GM12873 (cell line): ENCODE results near the gene SHE.

Experiments used
- TF ChIP-seq, protein P1 (sequence below): IDR thresholded peaks from 2 replicates; pipeline ENCODE4 v1.5.1; 2012; ENCODE audit warnings: low read depth, mild to moderate bottlenecking, moderate library complexity, low read length, control low read depth; ENCODE audit not compliant: insufficient read depth; ENCODE audit errors: missing control alignments

SHE gene

DNA sequence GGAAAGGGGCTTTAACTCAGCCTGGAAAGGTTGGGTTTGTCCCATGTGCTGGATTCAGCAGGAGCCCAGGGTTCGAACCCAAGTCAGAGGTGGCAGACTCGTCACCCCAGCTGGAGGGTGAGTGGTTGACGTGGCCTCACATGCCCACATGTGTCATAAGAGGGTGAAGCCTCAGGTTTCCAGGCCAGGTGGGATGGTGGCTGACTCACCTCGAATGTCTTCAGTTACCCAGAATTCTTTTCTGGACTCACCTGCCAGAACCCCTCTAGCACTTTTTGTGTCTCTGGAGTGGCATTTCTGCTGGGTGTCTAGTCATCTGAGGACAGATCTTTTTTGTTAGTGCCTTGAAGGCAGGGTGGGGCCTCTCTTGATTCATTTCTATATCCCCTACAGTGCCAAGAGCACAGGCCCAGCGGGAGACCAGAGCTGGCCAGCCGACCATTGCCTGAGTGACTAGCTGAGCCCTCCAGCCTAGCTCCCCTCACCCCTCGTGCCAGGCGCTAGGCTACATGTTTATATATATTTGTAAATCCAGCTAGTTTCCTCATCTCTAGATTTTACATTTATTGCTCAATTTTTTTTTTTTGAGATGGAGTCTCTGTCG, 68.9 kb downstream of the SHE start:
- TF ChIP-seq, protein P1, sequence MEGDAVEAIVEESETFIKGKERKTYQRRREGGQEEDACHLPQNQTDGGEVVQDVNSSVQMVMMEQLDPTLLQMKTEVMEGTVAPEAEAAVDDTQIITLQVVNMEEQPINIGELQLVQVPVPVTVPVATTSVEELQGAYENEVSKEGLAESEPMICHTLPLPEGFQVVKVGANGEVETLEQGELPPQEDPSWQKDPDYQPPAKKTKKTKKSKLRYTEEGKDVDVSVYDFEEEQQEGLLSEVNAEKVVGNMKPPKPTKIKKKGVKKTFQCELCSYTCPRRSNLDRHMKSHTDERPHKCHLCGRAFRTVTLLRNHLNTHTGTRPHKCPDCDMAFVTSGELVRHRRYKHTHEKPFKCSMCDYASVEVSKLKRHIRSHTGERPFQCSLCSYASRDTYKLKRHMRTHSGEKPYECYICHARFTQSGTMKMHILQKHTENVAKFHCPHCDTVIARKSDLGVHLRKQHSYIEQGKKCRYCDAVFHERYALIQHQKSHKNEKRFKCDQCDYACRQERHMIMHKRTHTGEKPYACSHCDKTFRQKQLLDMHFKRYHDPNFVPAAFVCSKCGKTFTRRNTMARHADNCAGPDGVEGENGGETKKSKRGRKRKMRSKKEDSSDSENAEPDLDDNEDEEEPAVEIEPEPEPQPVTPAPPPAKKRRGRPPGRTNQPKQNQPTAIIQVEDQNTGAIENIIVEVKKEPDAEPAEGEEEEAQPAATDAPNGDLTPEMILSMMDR: no peak

DNA sequence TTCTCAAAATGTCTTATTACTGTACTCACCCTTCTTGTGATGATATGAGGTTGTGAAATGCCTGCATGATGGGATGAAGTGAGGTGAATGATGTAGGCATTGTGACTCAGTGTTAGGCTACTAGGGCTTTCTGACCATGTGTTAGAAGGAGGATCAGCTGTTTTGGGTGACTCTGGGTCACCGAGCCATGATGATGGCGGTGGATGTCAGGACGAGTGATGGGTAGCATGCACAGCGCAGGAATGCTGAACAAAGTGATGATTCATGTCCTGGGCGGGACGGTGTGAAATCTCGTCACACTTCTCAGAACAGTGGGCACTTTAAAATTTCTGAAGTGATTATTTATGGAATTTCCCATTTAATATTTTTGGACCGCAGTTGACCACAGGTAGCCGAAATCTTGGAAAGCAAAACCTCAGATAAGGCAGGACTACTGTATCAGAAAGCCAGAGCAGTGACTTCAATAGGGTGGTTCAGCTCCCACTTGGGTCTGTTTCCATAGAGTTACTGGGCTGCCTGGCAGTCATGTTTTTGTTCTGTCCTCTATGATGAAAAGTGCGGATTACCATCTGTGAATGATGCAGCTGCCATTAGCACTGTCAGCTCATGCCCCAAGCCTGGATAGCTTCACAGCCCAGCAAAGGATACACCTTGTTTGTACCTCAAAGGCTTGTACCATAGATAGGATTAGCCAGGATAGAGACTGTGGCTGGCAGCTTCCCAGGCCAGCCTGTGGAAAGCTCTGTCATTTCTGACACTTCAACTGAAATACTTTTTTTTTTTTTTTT, 70.4 kb downstream of the SHE start:
- TF ChIP-seq, protein P1: no peak

DNA sequence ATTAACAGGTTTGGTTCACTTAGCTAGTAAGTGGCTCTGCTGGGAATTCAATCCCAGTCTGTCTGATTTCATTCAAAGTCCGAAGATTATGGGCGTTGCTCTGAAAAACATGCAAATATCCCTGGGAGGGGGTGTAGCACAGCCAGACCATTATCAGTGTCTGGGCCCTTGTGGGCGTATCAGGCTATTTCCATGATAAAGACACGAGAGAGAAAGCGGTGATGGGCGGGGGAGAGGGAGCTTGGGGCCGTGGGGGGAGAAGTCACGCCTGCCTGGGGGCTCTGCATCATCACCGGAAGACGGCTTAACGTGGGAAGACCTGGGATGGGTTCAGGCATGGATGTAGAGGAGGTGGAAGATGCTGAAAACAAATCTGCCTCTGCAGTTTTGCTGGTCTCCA, 71.3 kb downstream of the SHE start:
- TF ChIP-seq, protein P1: no peak

DNA sequence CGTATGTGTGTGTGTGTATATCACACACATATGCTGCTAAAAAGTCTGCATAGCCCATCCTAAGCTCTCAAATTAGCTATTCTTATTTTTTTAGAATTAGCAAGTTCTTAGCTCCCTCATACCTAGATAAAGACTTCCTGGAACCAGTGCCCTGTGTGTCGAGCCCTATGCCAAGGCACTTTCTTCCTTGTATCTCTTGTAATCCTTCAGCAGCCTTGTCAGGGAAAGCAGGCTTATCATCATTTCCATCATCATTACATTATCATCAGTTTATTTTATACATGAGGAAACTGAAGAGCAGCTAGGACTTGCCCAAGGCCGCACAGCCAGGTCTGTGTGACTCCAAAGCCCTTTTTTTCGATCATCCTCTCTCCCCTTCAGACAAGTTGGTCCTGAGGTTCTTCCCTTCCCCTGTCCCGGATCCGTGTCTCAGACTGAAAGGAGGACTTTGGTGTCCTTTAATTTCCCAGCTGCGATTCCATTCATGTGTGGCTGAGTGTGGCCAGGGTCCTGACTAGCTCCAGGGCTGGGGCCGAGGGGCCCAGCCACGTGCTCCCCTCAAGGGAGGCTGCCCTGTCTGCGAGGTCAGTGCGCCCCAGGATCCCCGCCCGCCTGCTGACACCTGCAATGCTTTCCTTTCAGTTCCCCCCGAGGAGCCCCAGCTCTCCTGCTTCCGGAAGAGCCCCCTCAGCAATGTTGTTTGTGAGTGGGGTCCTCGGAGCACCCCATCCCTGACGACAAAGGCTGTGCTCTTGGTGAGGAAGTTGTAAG, 72.2 kb downstream of the SHE start:
- TF ChIP-seq, protein P1: no peak
